HG03103 (cell line): ENCODE results near the gene MAGI1.

Experiments
- ATAC-seq: cut with Tn5 transposase; IDR thresholded peaks from one replicate; pipeline ENCODE4 v1.9.1; 2021; ENCODE audit warnings: low read depth; ENCODE audit not compliant: unreplicated experiment

MAGI1 gene

DNA sequence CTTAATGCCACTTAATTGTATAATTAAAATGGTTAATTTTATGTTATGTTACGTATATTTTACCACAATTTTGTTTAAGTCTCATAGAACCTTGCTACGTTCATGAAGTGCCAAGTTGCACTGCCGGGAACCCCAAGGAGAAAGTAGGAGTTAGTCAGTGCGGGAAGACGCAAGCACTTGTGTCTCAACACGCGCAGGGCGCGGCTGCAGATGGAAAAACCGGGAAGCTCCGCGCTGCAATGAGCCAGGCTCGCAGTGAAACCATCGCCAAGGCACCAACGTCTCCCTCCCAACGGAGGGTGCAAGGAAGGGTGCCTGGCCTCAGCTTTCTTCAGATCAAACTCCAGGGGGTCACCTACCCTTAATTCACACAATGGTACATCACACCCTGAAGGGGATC is 21.6 kb downstream of the MAGI1 start:
- no peak for ATAC-seq

DNA sequence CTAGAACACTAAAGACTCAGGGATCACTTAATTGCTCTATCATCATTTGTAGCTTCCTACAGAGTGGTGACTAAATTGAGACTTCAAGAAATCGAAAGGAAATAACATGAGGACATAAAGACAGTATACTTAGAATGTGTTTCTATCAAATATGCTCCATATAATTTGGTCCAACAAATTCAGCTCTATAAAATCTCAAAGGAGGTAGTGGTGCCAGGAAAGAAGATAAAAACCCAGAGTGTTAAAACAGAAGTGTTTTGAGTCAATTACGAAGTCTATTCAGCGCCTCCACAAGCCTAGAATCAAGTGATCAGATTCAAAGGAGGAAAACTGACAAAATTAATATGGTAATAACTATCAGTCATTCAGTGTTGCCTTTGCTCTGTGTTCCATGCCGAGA is 22.9 kb downstream of the MAGI1 start:
- no peak for ATAC-seq

DNA sequence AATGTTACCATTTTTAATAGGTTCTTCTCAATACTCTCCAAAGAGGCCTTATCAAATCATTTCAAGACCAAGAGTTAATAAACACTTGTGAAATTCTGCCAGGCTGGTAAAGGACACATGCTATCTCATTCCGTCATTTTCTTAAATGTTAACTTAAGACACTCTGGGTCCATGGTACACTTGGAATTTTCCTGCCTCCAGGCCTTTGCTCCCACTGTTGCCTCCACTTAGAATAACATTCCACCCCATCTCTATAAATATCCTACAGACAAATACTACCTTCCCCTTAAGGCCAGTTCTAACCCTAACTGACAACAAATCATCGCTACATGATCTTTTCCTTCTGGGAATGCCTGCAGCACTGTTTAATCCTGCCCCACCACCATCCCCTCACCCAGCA is 24.1 kb downstream of the MAGI1 start:
- ATAC-seq = no peak

DNA sequence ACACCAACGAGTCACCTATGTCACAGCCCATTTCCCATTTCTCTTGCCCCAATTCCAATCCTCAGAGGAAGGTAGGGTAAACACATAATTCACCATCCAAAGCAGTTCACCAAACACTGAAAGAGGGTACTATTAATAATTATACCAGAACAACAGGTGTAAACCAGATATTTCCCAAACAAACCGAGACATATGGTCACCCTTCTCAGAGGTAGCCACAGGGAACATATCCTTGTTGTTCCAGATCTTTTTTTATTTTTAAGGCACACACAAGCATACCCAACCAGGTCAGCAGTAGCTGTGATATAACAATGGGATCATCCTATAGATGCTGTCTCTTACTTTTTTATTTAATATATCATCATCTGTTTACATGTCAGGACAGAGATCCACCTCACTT is 24.7 kb downstream of the MAGI1 start:
- ATAC-seq = no peak

DNA sequence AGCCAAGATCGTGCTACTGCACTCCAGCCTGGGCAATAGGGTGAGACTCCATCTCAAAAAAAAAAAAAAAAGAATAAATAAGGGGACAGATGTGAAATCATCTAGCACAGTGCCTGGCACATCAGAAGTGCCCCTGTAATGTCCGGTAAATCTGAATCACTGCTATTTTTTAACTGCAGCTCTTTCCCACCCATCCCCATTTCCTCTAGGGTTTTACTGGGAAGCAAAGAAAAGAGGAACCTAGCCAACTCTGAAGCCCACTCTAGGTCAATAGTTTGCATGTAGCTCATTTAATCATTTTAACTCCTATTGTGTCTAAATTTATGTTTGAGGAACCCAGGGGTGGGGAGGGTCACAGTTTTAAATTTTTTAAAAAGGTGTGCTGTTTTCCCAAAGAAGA is 26.0 kb downstream of the MAGI1 start:
- no peak for ATAC-seq

DNA sequence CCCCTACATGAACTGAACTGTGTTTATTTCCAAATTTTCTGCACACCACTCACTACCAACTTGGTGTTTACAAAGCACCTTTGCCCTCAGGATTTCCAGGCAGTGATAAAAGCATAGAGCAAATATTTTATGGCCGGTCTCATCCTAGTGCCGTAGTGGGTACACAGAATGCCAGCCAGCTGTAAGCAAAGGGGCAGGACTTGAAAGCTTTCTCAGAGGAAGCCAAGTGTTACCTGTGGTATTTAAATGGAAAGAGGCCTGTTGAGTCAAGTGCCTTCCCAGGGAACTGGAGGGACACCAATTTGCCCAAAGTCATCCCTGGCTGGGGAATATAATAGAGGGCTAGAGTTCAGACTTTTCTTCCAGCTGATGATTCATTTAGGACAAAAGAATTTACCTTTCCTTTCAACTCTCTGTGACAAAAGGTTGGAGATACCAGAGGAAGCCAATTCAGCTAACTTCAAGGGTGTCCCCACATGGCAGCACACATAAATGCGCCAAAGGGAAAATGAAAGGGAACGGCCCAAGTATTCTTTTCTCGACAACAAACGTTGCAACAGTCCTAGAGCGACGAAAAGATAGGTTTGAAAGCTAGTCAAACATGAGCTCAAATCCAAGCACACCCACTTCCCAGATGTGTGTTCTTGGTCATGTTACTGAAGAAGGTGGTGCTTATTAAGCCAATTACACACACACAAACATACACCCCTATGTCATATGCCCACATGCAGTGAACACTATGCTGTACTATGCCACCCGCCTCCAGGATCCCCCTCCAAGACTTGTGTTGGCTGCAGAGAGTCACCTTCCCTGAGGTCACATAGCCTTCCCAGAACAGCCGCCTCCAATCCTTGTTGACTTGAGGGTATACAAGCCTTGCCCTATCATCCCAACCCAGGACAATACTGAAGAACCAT is 27.7 kb downstream of the MAGI1 start:
- ATAC-seq = no peak

DNA sequence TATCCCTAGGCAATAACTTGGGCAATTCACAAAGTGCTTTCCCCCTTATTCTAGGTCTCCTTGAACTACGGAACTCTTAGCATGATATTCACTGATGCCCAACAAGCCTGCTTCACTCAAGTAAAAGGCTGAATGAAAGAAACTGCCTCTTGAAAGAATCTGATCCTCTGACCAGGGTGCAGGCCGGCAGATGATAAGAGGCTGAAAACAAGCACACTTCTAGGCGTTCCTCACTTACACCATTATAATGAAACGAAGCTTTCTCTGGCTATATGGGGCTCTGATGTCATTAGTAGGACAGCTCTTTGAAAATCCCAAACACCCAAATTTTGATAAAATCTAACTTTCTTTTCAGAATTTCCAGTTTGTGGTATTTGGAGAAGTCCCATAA is 28.4 kb downstream of the MAGI1 start:
- no peak for ATAC-seq

DNA sequence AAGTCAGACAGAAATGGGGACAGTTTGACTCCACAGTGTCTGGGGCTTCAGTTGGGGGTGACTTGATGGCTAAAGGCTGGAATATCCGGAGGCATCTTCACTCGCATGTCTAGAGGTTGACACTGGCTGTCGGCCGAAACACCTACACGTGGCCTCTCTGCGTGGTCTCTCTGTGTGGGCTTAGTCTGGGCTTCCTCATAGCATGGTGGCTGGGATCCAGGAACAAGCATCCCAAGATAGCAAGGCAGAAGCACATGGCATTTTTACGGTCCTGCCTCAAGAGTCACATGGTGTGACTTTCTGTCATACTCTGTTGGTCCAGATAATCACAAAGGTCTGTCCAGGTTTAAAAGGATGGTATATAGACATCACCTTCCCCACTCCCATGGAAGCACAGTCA is 34.5 kb downstream of the MAGI1 start:
- ATAC-seq = no peak

DNA sequence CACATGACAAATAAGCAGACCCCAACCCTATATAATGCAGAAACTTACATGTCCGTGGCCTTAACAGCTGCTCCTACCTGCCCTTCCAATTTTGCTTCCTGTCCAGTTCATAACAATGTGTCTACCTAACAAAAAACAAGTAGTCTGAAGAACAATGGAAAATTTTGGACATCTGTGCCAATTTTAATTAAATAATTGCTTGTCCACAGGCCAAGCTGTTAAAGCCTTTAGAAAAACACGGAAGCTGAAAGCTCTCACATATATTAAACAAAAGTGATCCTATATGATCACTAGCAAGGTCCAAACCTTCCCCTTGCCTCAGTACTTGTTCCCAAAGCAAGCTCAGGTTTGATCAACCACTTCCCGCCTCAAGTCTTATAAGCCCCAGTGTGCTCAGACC is 37.1 kb downstream of the MAGI1 start:
- ATAC-seq = no peak

DNA sequence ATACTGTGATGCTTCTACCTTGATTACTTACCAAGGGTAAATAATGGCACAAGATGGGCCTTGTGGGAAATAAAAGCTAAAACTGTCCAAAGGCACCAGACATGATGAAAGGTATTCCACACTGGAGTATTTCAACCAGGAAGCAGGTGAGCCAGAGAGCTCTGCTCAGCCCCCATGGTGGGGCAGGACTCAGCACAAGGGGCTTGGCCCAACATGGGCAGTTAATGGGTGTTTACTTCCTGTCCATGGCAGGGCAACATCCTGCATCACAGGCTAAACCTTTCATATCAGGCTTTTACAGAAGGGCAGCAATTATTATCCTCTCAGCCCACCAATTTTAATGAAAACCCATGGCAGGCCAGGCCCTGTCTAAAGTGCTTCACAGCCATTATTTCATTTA is 38.2 kb downstream of the MAGI1 start:
- no peak for ATAC-seq

DNA sequence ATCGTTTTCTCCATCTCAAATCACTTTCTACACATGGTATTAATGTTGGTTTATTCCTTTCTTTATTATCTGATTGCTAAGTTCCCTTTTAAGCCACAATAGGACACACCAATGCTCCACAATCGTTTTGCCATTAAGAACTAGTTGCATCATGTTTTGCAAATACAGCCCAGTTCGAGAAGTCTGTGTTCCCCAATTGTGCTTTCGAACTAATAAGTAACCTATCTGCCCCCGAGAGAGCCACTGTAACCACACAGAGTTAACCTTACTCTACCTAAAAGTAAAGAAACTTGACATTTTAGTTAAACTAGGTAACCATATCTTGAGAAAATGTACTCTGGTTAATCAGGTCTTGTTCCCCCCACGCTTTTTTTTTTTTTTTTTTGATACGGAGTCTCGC is 39.1 kb downstream of the MAGI1 start:
- no peak for ATAC-seq

DNA sequence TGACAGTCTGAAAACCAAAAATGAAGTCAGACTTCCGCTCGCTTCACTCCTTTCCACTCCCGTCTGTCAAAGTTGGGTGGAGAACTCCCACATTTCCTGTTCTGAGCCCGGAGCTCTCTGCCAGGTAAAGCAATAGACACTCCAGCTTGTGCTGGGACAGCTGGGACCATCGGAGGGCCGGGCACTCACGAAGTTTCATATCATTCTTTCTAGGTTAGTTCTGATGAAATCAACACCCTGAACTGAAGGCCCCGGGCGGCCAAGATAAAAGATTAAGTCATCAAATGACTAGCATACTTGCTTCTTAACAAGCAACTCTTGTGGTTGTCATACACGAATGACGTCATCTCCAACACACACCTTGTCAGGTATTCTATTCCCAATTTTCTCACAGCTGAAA is 42.1 kb downstream of the MAGI1 start:
- no peak for ATAC-seq

DNA sequence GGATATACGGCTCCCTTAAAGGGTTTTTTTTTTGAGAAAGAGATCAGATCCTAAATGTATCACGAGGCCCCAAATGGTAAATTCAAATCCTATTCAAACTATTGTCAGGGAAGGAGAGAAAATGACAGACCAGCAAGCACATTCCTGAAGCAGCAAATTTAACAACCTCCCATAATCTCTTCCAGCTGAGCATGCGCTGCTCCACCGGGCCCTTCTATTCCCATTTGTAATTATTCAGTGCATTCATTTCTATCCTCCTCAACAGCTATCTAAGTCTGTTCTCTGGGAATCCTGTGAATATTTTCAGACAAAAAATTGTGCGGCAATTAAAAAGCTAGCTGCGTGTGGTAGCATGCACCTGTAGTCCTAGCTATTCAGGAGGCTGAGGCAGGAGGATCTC is 43.2 kb downstream of the MAGI1 start:
- ATAC-seq = no peak

DNA sequence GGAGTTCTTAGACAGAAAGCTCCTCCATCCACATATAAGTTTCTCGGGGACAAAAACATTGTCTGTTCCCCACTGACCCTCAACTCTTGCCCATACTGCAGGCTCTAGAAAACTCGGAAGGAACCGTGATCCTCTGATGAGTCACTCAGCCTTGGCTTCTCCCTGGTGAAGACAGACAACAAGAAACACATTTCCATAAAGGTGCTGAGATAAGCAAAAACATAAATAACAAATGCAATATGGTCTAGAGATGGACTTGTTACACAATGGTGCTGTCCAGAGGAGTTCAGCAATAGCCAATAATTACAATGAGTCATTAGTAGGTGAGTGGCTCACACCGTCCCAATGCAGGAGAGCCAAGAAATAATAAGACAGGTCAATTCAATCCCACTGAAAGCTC is 43.7 kb downstream of the MAGI1 start:
- ATAC-seq = no peak

DNA sequence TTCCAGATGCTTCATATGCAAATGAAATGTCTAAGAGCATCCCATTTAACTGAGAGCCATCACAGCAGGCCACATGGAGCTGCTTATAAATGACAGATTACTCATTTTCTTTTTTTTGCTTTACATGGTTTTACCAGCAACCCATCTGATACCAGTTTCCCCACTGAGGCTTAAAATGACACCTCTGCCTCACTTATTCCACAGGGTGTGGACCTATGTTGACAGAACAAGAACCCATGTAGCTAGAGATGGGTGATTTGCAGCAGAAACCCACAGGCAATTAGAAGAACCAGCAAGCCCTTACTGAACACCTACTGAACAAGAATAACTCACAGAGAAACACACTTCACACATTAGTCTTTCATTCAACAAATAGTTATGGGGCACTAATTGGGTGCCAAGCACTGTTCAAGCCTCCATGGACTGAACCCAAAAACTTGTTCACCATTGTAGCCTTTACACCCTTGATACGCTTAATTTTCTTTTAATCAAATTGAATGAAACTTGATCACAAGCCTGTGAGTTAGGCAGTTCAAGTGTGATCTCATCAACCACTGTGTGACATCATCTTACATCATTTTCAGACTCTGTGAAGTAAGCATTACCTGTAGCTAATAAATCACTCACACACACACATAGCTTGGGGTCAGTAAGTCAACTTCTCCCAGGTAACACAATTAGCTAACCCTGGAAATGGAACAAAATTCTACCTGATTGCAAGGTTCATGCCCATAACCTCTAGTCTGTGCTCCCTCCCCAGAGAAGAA is 45.4 kb downstream of the MAGI1 start:
- no peak for ATAC-seq

DNA sequence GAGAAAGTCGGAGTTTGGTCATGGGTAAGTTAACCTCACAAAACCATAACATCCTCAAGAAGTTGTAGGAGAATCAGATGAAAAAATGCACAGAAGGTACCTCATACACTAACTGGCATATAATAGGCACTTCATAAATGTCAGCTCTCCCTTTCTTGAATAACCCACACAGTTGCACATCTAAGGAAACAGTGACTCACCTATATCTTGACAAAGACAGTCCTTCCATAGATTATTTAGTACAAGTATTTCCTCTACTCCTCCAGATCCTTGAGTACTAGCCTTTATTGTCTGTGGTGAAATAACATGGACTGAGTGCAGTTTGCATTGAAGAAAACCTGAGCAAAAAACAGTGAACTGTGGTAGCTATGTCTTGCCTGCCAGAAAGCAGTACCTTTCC is 46.6 kb downstream of the MAGI1 start:
- ATAC-seq = no peak

DNA sequence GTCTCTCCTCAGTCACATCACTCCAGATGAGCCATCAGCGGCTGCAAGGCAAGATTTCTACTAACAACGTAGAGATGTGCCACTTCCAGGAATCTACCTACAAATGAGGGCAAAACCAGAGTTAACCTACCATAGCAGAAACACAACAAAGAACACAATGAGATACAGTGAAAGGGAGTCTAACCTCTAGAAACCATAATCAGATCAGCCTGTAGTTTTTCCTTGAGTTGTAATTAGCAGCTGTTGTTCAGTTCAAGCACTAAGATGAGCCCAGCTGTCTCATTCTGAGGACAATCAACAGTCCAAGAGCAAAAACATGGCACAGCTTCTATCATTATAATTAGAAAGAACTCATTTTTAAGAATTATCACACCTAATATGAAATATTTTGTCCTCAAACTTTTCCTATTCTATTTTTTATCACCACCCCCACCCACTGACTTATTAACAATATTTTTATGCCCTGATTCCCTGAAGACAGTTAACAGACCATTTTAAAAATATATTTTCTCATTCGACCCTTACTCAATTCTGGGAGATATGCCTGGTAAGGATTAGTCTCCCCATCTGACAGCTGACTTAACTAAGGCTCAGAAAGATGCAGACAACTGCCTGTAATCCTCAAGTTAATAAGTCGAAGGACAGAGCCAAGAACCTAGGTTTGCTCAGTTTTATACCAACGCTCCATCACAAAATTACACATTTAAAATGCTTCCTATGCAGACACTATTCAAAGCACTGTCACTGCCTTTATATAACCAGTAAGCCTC is 50.1 kb downstream of the MAGI1 start:
- no peak for ATAC-seq

DNA sequence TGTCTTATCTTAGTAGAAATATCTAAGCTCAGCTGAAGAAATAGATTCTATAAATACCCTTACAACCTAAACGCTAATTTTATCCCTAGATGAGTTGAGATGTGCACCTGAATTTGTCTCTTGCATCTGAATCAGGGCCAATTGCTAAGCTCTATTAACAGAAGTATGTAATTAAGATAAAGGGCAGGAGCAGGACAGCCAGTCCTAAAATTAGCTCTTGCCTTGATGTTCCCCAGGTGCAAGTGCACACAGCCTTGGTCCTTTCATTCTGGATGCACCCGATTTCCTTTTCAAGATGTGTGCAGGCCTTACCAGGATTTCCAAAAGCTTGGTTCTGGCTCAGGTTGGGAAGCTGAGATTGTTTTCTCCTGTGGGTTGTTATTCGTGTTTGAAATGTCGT is 52.4 kb downstream of the MAGI1 start:
- ATAC-seq = no peak

DNA sequence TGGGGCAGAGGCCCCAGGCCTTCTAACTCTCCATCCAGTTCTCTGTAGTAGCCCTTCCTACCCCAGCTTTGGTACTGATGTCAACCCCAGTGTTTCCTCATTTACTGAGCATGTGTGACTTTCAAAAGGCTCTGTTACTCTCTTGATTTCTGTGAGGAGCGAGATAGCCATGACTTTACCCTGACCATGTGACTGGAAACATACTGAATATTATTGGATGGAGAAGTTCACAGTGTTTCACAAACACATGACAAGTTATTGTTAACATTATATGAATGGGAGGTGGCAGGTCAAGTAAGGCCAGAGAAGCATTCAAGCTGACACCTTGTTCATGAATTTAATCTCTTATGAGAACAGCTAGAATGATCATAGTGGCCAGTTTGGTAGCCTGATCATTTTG is 53.7 kb downstream of the MAGI1 start:
- no peak for ATAC-seq

DNA sequence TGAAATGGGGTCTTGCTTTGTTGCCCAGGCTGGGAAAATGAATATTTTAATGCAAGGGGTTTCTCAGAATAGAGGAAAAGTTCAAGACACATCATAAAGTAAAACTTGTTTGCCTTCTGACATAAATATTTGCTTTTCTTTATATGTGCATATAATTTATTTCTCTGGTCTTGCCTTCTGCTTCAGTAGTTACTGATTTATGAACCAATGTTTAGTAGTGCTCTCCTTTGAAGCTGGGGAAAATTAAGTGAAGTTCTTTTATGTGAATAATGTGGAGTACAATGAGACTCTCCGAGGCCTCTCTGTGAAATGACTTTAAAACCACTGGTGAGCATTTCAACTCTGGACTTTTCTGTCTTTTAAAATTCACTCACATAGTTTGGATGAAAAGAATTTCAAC is 55.6 kb downstream of the MAGI1 start:
- ATAC-seq = no peak

DNA sequence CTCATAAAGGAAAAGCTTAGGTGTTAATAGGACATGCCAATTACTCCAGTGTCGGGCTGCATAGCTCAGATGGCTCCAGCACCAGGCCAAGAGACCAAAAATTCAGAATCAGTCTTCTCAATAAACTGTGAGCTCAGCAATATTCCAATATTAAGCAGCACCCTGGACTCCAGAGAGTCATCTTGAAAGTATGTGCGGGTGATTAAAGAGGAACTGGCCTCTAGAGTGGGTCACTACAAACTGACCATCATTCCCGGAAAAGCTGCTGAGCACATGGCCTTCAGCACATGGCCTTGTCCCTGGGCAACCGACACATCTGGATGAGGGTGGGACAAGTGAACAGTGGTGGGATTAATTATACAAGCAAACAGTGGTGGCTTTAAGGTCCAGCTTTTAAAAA is 59.0 kb downstream of the MAGI1 start:
- no peak for ATAC-seq
